ENCODE measurements around the gene ARHGAP15.

- TF ChIP-seq POLR2A (IDR thresholded peaks at IDR 0.05) (no peak), EP300 (IDR thresholded peaks at IDR 0.05) (no peak), CTCF (IDR thresholded peaks at IDR 0.05) (no peak)
Measured at GRCh38 chr2:143716522-143716921, 587.3 kb downstream of the ARHGAP15 start.

Data from gastroesophageal sphincter (tissue), 3 donors.